GM20000 (cell line): Measurements from ENCODE around the gene KAT14.

Source experiments
- DNase-seq: peaks from one replicate; pipeline ENCODE4 v3.0.0; 2012; ENCODE audit warnings: low spot score
- CTCF ChIP-seq: IDR thresholded peaks from 2 replicates; pipeline ENCODE4 v1.5.1; 2012; ENCODE audit warnings: mild to moderate bottlenecking, control low read depth; ENCODE audit errors: extremely low read depth, missing control alignments

KAT14 gene

GRCh38 chr20:18138266-18138582, 561 bp downstream of the KAT14 start:
- DNase-seq: no peak
- no peak for TF ChIP-seq CTCF

- DNase-seq: no peak
- TF ChIP-seq CTCF: no peak
These were observed 1.2 kb downstream of the KAT14 start for GRCh38 chr20:18138639-18139583.

GRCh38 chr20:18139832-18140231, 2.2 kb downstream of the KAT14 start:
- TF ChIP-seq CTCF: no peak
- no peak for DNase-seq

GRCh38 chr20:18144541-18145099, 7.0 kb downstream of the KAT14 start:
- no peak for DNase-seq
- TF ChIP-seq CTCF: no peak

GRCh38 chr20:18154342-18154741, 16.7 kb downstream of the KAT14 start:
- TF ChIP-seq CTCF: no peak

GRCh38 chr20:18156045-18156444, 18.4 kb downstream of the KAT14 start:
- DNase-seq: no peak
- TF ChIP-seq CTCF: no peak

More at GRCh38 chr20:18154342-18154741, 16.7 kb downstream of the KAT14 start:
- no peak for DNase-seq

- no peak for DNase-seq
- no peak for TF ChIP-seq CTCF
These were observed 26.7 kb downstream of the KAT14 start for GRCh38 chr20:18164356-18164755.
